Thyroid gland (tissue), 4 donors: ENCODE data around the gene KRTAP10-1. TPM values are rescaled to one million over a fixed set of nuclear protein-coding genes. Genes with fewer than 3 reads are reported as not detected.

Experiments used
- DNase-seq, 2 donors: peaks; one replicate each; pipeline ENCODE4 v3.0.0-alpha.2; 2019
- H3K27ac ChIP-seq, 3 donors: fragments of 200-600 bp; sonication (generic); 1 replicate in 2 of 3; 2 replicates in 1 of 3; pipeline ENCODE4 v1.5.1; 2016 to 2019; ENCODE audit warnings: mild to moderate bottlenecking in 1 of 3, moderate library complexity in 1 of 3
- H3K27me3 ChIP-seq: fragments of 200-600 bp; sonication (generic); one replicate; pipeline ENCODE4 v1.5.1; 2019
- H3K36me3 ChIP-seq, 2 donors: fragments of 200-600 bp; sonication (generic); one replicate each; pipeline ENCODE4 v1.5.1; 2016 to 2019
- H3K4me1 ChIP-seq, 2 donors: fragments of 200-600 bp; sonication (generic); one replicate each; pipeline ENCODE4 v1.5.1; 2017 to 2019
- H3K4me3 ChIP-seq, 3 donors: fragments of 200-600 bp; sonication (generic); replicated peaks in 1 of 3; 1 replicate in 2 of 3; 2 replicates in 1 of 3; pipeline ENCODE4 v1.5.1; 2016; ENCODE audit warnings: mild to moderate bottlenecking in 1 of 3
- H3K9me3 ChIP-seq: fragments of 200-600 bp; sonication (generic); one replicate; pipeline ENCODE4 v1.5.1; 2017
- CTCF ChIP-seq, 6 experiments: fragments of 200-600 bp in 3 of 6; fragments of 450-650 bp in 3 of 6; sonication (generic) in 3 of 6; IDR thresholded peaks; one replicate each; pipeline ENCODE4 v1.5.1; 2016 to 2019; ENCODE audit warnings: antibody characterized with exemption in 6 of 6, mild to moderate bottlenecking in 2 of 6, inconsistent platforms in 1 of 6, moderate library complexity in 1 of 6
- POLR2A ChIP-seq, 2 donors: fragments of 450-650 bp; IDR thresholded peaks; one replicate each; pipeline ENCODE4 v1.6.1; 2017; ENCODE audit warnings: antibody characterized with exemption in 2 of 2, mild to moderate bottlenecking in 2 of 2, moderate library complexity in 1 of 2
- WGBS, 2 donors: methylation state at CpG; one replicate each; pipeline ENCODE4 v1.1.5; 2017; 5-methylcytosine and 5-hydroxymethylcytosine counted together
- intact Hi-C: fragments of 100-400 bp; cut with DNase I; formaldehyde crosslinking; loops from one replicate; pipeline ENCODE4 v1.15.1; 2023
- total RNA-seq, 4 donors: library from RNA; depleted of rRNA; stranded (reverse); fragments of >200 nt; gene quantifications; one replicate each; pipeline ENCODE4 v1.2.3, GENCODE V29; 2016

The KRTAP10-1 gene
- total RNA-seq, 4 donors from 2014 or later, result not detected

DNA sequence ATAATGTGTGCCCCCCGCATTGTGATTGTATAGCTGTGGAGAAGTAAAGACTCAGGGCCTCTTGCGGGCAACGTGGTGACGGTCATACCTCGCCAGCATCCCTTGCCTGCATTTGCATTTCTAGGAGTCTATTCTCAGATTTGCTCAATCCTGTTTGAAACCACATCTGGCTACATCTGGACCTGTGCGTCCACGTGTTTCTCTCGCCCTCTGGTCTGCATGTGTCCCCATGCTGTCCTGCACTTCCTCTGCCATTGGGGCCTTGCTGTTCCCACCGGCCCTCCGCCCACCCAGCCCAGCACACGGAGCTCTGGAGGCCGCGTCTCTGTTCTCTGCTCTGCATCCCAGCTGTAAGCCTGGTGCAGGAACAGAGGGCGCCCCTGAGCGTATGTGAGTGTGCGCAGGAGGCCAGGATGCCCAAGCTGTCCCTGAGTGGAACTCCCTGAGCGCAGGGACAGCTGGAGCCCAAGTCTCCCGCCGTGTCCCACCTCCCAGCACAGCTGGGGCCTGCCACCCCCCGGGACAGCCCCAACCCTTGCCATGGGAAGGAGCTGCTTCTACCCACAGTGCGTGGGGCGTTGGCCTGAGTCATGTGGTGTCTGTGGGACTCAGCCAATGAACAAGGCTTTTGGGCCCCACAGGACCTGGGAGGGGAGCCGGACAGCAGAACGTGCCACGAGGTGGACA is 9.7 kb upstream of the KRTAP10-1 start:
- no peak for DNase-seq
- Histone ChIP-seq H3K9me3 (no peaks in the 10 kb centered on the region), H3K36me3 (no peaks in the 10 kb centered on the region), H3K27ac (no peak overlapping the region), H3K4me3 (no peak overlapping the region), H3K27me3 (no peaks in the 10 kb centered on the region), H3K4me1 (no peaks in the 10 kb centered on the region)
- intact Hi-C loops, result no loop called here
- TF ChIP-seq CTCF (IDR thresholded peaks at IDR 0.05), result no peak
- no peak for TF ChIP-seq POLR2A (IDR thresholded peaks at IDR 0.05)
- 80 to 87% methylated on average over 14 to 24 of the region's 25 CpGs for WGBS, 2 donors

DNA sequence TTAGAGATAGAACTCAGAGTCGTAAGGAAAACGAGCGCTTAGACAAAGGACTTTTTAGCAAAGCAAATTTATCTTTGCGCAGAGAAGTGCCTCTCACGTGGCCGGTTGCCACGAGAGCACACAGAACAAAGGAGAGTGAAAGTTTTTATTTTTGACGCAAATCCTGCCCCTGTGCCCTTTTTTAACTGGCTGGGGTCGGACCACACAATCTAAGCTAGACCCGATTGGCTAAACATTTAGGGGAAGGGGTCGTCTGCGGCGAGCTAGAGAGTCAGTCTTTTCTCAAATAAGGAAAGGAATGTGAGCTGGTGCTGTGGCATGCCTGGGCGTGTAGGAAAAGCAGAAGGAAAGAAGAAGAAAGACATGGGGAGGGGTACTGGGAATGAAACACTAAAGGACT is 8.9 kb upstream of the KRTAP10-1 start:
- Histone ChIP-seq H3K4me1 (no peaks in the 10 kb centered on the region), H3K27me3 (no peaks in the 10 kb centered on the region), H3K9me3 (no peaks in the 10 kb centered on the region), H3K36me3 (no peaks in the 10 kb centered on the region), H3K27ac (no peak overlapping the region), H3K4me3 (no peak overlapping the region)
- WGBS, 2 donors, result 32 to 37% methylated on average over 14 of the region's 14 CpGs
- TF ChIP-seq POLR2A (IDR thresholded peaks at IDR 0.05), result no peak
- TF ChIP-seq CTCF (IDR thresholded peaks at IDR 0.05), result no peak
- DNase-seq, result no peak
- intact Hi-C loops, result no loop called here

DNA sequence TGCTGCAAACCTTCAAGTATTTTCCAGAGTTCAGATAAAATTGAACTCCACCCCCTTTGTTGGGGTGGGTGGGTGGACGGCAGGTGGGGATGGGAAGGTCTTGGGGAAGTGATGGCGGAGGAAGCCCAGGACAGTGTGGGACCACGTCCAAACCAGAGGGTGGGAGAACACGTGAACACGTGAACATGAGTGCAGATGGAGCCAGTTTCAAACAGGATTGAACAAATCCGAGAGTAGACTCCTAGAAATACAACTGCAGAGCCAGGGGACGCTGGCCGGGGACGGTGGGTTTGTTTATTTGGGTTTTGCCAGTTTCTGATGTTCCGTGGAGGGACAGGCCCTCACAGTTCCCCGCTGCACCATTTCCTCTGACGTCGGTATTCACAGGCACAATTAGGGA is 8.4 kb upstream of the KRTAP10-1 start:
- Histone ChIP-seq H3K27ac (no peak overlapping the region), H3K27me3 (no peaks in the 10 kb centered on the region), H3K4me1 (no peaks in the 10 kb centered on the region), H3K4me3 (no peak overlapping the region), H3K9me3 (no peaks in the 10 kb centered on the region), H3K36me3 (no peaks in the 10 kb centered on the region)
- intact Hi-C loops, result no loop called here
- no peak for TF ChIP-seq CTCF (IDR thresholded peaks at IDR 0.05)
- TF ChIP-seq POLR2A (IDR thresholded peaks at IDR 0.05), result no peak
- no peak for DNase-seq
- WGBS, 2 donors, result 54 to 69% methylated on average over 13 of the region's 13 CpGs

- no peak overlapping the region for H3K4me3 ChIP-seq
- no peaks in the 10 kb centered on the region for H3K9me3 ChIP-seq
- H3K27me3 ChIP-seq, result no peaks in the 10 kb centered on the region
- intact Hi-C loops, result no loop called here
- H3K27ac ChIP-seq, result no peak overlapping the region
- no peaks in the 10 kb centered on the region for H3K4me1 ChIP-seq
- no peak for DNase-seq
- TF ChIP-seq CTCF (IDR thresholded peaks at IDR 0.05), result no peak
- TF ChIP-seq POLR2A (IDR thresholded peaks at IDR 0.05), result no peak
- no peaks in the 10 kb centered on the region for H3K36me3 ChIP-seq
- WGBS, 2 donors, result 73 to 74% methylated on average over 5 of the region's 5 CpGs
These were observed 7.8 kb upstream of the KRTAP10-1 start for GRCh38 chr21:44547656-44548331.

- Histone ChIP-seq H3K27ac (no peak overlapping the region), H3K9me3 (no peaks in the 10 kb centered on the region)
These were observed 4.6 kb upstream of the KRTAP10-1 start for GRCh38 chr21:44544566-44544965.

More at GRCh38 chr21:44544566-44544965, 4.6 kb upstream of the KRTAP10-1 start:
- H3K27me3 ChIP-seq, result no peaks in the 10 kb centered on the region
- no peak overlapping the region for H3K4me3 ChIP-seq
- H3K4me1 ChIP-seq, result no peaks in the 10 kb centered on the region
- no peak for TF ChIP-seq POLR2A (IDR thresholded peaks at IDR 0.05)
- TF ChIP-seq CTCF (IDR thresholded peaks at IDR 0.05), result no peak
- intact Hi-C loops, result no loop called here
- no peak for DNase-seq
- WGBS, 2 donors, result 75 to 85% methylated on average over 3 of the region's 3 CpGs
- H3K36me3 ChIP-seq, result no peaks in the 10 kb centered on the region
